K562 treated with DMSO at 1 percent for 4 hours (cell line): ENCODE measurements around the gene PEMT. TPM values are rescaled to one million over a fixed set of nuclear protein-coding genes. Genes with fewer than 3 reads are reported as not detected.

Source experiments
- total RNA-seq: library from RNA; unstranded; fragments of 300-600 nt; gene quantifications from 2 replicates; pipeline ENCODE4 v1.2.3, GENCODE V29; 2022; ENCODE audit not compliant: insufficient read depth

PEMT gene
- total RNA-seq: 16.7 and 25.3 TPM in 2 replicates

DNA sequence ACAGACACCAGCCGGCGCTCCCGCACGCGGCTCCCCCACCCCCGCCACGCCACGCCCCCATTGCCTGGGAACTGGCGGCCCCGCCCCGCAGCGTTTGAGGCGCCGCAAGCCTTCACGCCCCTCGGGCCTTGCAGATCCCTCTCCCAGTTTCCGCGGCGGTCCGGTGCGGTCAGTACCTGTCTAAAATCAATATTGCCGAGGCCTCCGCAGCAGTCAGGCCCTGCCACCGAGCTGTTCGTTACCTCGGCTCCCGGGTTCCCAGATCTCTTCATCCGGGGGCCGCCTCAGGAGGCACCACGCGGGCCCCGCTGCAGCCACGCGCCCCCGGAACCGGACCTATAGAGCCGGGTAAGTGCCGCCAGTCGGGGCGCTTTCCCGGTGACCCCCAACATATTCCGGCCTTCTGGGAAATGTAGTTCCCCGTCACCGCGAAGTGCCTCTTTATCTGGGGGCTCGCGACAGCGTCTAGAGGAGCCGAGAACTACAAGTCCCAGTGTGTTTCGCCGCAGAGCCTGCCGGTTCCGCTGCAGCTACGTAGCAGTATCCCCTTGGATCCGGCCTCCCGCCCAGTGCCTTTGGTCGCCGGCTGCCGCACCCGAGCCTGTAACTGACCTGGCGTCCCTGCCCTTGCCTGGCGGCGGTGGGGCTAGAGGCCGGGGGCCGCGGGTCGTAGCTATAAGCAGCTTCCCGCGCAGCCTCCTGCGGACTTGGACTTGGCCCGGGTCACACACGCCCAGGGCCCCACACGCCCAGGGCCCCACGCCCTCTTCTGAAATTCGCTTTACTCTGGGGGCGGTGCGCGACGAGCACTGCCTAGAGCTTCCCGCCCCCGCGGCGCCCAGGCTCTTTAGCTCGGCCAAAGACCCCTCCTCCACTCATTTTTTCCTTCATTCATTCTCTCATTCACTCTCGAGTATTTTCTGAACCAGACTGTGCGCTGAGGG, at the start of gene PEMT:
Gene PEMT (minus strand): TSS at position 354 of the 944 bp plus-strand sequence. CDS start 82 bp downstream, at position 272.

GRCh38 chr17:17496189-17497064, 95.1 kb downstream of the PEMT start, which contains the start of gene RASD1:
Gene RASD1, minus strand, starts transcription at chr17:17496395. Its CDS starts 214 bp downstream, at chr17:17496181.

GRCh38 chr17:17476865-17477467, 114.5 kb downstream of the PEMT start, which contains the start of gene MED9:
Gene MED9, plus strand, starts transcription at chr17:17477000. Its CDS starts 42 bp downstream, at chr17:17477042.

Other genes with a start within 250 kb of the PEMT start
- 10.1 and 13.2 TPM in 2 replicates for gene MED9, start 114.7 kb downstream of the PEMT start, total RNA-seq
- gene RASD1, start 95.3 kb downstream of the PEMT start, total RNA-seq: 0.99 TPM in 1 of 2 replicates, not detected in the other
- gene RAI1, start 89.8 kb upstream of the PEMT start, total RNA-seq: 8.6 and 16.8 TPM in 2 replicates
- gene SREBF1, start 245.3 kb upstream of the PEMT start, total RNA-seq: 107 and 128 TPM in 2 replicates